Adipose tissue (tissue), 3 donors: Measurements from ENCODE around the gene PFKFB2. TPM values are rescaled to one million over a fixed set of nuclear protein-coding genes. Genes with fewer than 3 reads are reported as not detected.

Source experiments
- H3K27ac ChIP-seq: one replicate; pipeline ENCODE4 v1.5.1; 2013; ENCODE audit warnings: low read depth, low read length
- WGBS, 3 donors: extraction: QIAGEN DNeasy Blood & Tissue Kit; methylation state at CpG; one replicate each; pipeline ENCODE4 v1.1.7; 2013; 5-methylcytosine and 5-hydroxymethylcytosine counted together
- polyA plus RNA-seq, 3 donors: library from polyadenylated mRNA; stranded (reverse); fragments of 200-250 nt; gene quantifications; one replicate each; pipeline ENCODE4 v1.2.3, GENCODE V29; 2013
- donor health status: healthy with polysubstance abuse.
- donor health status: Bipolar disorder and iron deficiency.
- donor health status: healthy.

Gene PFKFB2
- polyA plus RNA-seq, 3 donors = 3.3 to 5.8 (median 5.2) TPM

DNA sequence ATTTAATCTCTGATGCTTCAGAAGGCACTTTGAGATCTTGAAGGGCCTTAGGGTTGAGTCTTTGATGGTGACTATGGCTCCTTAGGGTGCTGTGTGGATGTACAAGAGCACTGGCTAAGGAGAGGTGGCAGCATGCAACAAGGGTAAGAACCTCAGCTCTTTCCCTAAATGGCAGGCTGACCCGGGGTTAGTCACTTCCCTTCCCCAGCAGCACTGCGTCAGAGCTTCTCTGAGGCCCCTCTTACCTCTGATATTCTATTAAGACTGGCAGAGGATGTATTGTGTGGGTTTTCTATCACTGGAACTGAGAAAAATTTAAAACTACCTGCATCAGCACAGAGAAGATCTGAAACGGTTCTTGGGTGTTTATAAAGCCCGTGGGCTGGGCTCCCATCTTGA, 32.4 kb upstream of the PFKFB2 start:
- H3K27ac ChIP-seq = no peak overlapping the region
- WGBS, 3 donors = 58 to 76% (median 69%) methylated on average over 4 of the region's 4 CpGs

DNA sequence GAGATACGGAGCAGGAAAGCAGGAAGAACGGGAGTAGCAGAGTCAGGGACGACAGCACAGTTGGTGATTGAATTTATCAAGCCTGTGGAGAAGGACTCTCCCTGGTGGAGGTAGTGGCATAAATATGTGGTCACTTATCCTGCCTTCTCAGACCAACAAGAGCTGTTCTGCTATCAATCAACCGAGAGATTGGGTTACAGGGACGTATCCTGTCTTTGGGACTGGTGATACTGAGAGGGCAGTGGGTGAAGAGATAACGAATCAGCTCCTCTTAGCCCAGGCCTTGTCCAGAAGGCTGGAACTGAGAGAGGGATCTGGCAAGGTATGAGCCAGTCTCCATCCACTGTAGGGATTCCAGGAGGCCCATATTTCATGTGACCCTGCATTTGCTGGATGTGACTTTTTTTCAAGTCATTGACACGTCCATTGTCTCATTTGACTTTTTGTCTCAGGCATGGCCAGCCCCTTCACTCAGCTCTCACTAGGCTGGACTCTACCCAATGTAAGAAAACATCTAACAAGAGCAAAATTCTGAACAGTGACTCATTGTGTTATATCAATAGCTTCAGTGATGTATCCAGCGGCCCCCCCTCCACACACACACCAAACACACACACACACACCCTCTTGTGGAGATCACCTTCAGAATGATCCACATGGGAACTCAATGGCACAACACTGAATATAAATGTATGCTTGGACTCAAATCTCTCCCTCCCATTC, 31.8 kb upstream of the PFKFB2 start:
- no peak overlapping the region for H3K27ac ChIP-seq
- 71 to 78% (median 75%) methylated on average over 8 of the region's 8 CpGs for WGBS, 3 donors

GRCh38 chr1:207021876-207022596, 31.0 kb upstream of the PFKFB2 start:
- no peak overlapping the region for H3K27ac ChIP-seq
- WGBS, 3 donors = 84 to 90% (median 85%) methylated on average over 15 of the region's 15 CpGs

GRCh38 chr1:207022996-207023679, 29.9 kb upstream of the PFKFB2 start:
- H3K27ac ChIP-seq = no peak overlapping the region
- WGBS, 3 donors = 81 to 87% (median 86%) methylated on average over 8 of the region's 8 CpGs

- 49 to 52% (median 49%) methylated on average over 14 to 18 of the region's 18 CpGs for WGBS, 3 donors
- no peak overlapping the region for H3K27ac ChIP-seq
Measured at GRCh38 chr1:207024202-207025145, 28.6 kb upstream of the PFKFB2 start.

DNA sequence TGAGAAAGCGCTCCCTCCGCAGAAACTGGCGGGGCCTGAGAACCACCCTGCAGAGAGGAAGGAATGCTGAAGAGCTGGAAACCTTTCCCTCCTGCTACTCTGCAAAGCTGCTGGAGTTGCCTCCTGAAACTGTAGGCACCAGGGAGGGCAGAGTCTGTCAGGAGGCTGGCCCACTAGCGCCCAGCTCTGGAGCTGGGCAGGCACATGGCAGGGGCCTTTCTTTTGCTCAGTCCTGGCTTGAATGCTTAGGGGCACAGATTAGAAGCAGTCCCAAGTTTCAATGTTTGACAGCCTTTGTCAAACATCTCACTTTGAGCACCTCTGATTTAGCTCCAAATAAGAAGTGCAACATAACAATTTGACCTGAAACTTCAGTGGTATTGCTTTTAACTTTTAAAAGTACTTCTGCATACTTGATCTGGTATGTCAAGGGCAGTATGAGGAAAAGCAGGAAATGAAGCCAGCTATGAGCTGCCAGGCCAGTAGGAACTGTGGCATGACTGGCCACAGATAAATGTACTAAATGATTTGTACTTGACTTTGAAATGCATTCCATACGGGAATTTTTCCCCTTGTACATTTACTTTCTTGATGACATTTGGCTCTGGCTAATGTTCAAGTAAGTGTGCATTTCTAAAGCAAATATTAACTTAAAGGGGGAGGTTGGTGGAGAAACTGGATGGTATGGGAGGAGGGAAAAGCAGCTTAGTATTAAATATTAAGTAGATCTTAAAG, 27.8 kb upstream of the PFKFB2 start:
- no peak overlapping the region for H3K27ac ChIP-seq
- 38 to 57% (median 42%) methylated on average over 5 of the region's 5 CpGs for WGBS, 3 donors

DNA sequence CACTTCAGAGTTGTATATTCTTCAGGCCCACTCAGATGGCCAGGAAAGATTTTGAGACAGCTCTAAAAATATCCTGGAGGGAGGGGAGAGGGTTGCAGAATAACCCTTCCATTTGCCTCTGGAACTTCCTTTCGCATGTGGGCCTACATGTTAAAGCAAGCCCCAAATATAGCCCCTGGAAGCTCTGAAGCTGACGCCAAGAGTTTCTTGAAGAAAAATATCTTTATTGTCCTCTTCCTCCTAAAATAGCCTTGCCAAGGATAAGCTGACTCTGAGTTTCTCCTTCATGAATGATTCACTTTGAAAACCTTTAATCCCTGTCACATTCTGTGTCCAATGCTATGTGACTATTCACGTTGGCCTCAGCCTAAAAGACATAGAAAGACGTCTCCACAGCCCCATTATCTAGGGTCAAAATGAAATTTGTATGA, 27.0 kb upstream of the PFKFB2 start:
- no peak overlapping the region for H3K27ac ChIP-seq
- 51 to 72% (median 66%) methylated on average over 4 of the region's 4 CpGs for WGBS, 3 donors

- no peak overlapping the region for H3K27ac ChIP-seq
- 87 to 95% (median 90%) methylated on average over 18 of the region's 18 CpGs for WGBS, 3 donors
Measured at GRCh38 chr1:207027206-207027777, 25.8 kb upstream of the PFKFB2 start.

- no peak overlapping the region for H3K27ac ChIP-seq
- 68 to 94% (median 86%) methylated on average over 1 of the region's 1 CpG for WGBS, 3 donors
Measured at GRCh38 chr1:207027921-207028320, 25.2 kb upstream of the PFKFB2 start.

DNA sequence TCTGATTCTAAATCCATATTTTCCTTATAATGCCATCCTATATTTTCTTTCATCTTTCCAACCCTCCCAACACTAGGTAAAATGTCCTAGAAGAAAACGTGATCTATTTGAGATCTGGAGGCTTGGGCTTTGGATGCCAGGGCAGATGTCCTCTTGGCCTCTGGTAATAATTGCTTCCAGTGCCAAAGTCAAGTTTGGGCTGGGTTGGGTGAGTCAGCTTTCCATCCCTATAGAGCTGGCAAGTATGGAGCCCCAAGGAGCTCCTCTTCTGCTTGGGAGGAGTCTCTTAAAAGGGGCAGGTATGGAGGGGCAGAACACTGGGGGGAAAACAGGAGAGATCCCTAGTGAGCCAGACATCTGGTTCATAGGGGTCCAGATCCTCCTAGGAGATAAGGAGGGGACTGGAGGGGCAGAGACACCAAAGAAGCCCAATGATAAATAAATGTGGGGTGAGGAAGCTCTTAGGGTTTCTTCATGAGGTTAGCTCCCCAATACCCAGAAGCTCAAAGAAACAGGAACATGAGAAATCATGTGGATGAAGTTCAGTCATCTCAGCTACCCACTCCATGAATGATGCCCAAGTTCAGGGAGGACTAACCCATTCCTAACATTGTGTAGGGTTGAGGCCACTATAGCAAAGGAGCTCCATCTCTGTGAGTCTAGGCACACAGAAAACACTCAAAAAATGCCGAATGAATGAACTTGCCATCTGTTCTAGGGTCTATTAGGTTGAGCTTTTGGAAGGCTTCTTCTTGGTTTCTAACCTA, 24.0 kb upstream of the PFKFB2 start:
- no peak overlapping the region for H3K27ac ChIP-seq
- 61 to 90% (median 87%) methylated on average over 2 of the region's 2 CpGs for WGBS, 3 donors

DNA sequence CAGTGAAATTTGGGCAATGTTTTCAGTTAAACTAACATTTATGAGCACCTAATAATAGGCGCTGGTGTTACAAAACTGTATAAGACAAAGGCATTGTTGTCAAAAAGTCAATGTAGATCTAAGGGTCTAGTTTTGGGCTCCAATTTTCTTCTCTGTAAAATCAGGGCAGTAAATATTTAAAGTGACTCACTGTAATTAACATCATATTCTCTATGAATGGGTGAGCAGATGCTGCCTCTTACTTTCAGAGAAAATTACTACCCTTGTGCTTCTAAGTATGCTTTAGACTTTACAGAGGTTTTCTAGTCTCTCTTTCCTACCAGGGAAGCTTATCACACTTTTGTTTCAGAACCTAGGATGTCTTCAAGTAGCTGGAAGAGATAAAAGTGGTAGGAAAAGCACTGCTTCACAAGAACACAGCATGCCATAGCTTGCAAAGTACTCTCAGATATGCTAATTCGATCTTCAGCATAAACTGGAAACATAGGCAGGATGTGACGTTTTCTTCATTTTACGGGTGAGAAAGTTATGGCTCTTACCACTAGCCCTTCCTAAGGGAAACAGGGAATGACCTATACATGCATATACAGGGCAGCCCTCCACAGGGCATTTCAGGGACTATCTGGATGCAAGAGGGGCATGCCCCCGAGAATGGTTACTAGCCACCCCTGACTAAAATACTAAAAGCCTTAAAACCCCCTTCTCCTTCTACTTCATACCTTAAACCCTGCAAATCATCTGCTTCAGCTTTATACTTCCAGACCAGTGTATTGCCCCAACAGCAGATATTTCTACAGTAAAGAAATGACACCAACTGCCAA, 23.2 kb upstream of the PFKFB2 start:
- H3K27ac ChIP-seq = no peak overlapping the region
- 26 to 77% (median 70%) methylated on average over 5 of the region's 5 CpGs for WGBS, 3 donors

GRCh38 chr1:207030522-207031009, 22.5 kb upstream of the PFKFB2 start:
- WGBS, 3 donors = 25 to 78% (median 65%) methylated on average over 5 of the region's 5 CpGs

GRCh38 chr1:207031016-207031415, 22.1 kb upstream of the PFKFB2 start:
- H3K27ac ChIP-seq = no peak overlapping the region
- WGBS, 3 donors = 21 to 69% (median 45%) methylated on average over 1 of the region's 1 CpG

More at GRCh38 chr1:207030522-207031009, 22.5 kb upstream of the PFKFB2 start:
- no peak overlapping the region for H3K27ac ChIP-seq

- H3K27ac ChIP-seq = no peak overlapping the region
- 23 to 78% (median 69%) methylated on average over 7 of the region's 7 CpGs for WGBS, 3 donors
Measured at GRCh38 chr1:207031632-207032264, 21.3 kb upstream of the PFKFB2 start.

DNA sequence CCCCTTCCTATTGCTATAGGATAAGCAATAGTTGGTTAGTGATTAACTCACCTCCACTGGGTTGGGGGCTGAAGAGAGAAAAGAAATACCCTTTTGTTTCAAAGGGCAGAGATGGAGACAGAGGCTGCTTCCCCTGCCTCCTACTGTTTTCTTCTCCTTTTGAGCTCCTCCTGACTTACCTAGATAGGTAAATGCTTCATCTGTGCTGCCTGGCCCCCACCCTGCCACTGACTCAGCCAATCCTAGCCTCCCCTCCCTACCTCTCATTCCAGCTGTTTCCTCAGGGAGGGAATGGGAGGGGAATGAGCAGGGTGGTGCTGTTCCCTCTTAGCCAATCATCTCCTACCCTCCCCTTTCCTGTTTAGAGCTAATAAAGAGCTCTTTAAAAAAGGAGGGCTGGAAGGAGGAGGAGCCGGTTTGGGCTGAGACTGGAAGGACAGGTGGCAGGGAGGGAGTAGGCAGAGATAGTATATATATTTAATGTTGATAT, 20.5 kb upstream of the PFKFB2 start, which contains the start of gene C1orf116:
C1orf116 (minus strand) TSS at position 229 of the 490 bp plus-strand sequence. CDS start 5,158 bp downstream, outside the sequence.
- WGBS, 3 donors = 0 to 6% (median 3%) methylated on average over 1 of the region's 1 CpG
- H3K27ac ChIP-seq = no peak within 1 kb of the TSS
